Panc1 (cell line): Measurements from ENCODE around the gene CD48. TPM values are rescaled to one million over a fixed set of nuclear protein-coding genes. Genes with fewer than 3 reads are reported as not detected.

Experiments
- ATAC-seq: fragments of 200-7000 bp; cut with Tn5 transposase; 2 replicates; pipeline ENCODE4 v1.9.1; 2020; ENCODE audit warnings: mild to moderate bottlenecking, moderate library complexity
- BruUV-seq: library from RNA; stranded (reverse); fragments of 400-500 nt; replicated peaks from 2 replicates; lab custom pipeline; 2021; lab: Mats Ljungman, UMichigan
- CTCF ChIA-PET: fragments of 300-600 bp; sonication (Branson Sonifier 250); formaldehyde crosslinking; loops from one replicate; lab custom pipeline; 2022; ENCODE audit warnings: antibody characterized with exemption; lab: Charles Lee
- POLR2A ChIA-PET: fragments of 300-600 bp; sonication (Branson Sonifier 250); formaldehyde crosslinking; loops from one replicate; lab custom pipeline; 2022; ENCODE audit warnings: antibody characterized with exemption; lab: Charles Lee
- DNase-seq: peaks from one replicate; pipeline ENCODE4 v3.0.0-alpha.2; 2010; ENCODE audit warnings: low read depth, low spot score
- H3K27ac ChIP-seq: 2 replicates; pipeline ENCODE4 v1.5.1; 2011; ENCODE audit warnings: mild to moderate bottlenecking, low read length, inconsistent platforms
- H3K27me3 ChIP-seq: fragments of 200-500 bp; sonication (Bioruptor generic); 2 replicates; pipeline ENCODE4 v1.6.0; 2014; ENCODE audit warnings: low read length, inconsistent platforms; ENCODE audit not compliant: control insufficient read depth, insufficient read depth
- H3K36me3 ChIP-seq: fragments of 200-500 bp; sonication (Bioruptor generic); 2 replicates; pipeline ENCODE4 v1.5.1; 2014; ENCODE audit warnings: inconsistent platforms, mild to moderate bottlenecking, low read length, moderate library complexity; ENCODE audit not compliant: control insufficient read depth, insufficient read depth
- H3K4me1 ChIP-seq: 2 replicates; pipeline ENCODE4 v1.5.1; 2011; ENCODE audit warnings: inconsistent platforms, mild to moderate bottlenecking, low read length, moderate library complexity; ENCODE audit not compliant: control insufficient read depth, insufficient read depth
- H3K4me3 ChIP-seq, 2 experiments: 2 replicates each; pipeline ENCODE4 v1.5.1; 2011 to 2012; ENCODE audit warnings: low read depth in 2 of 2, low read length in 2 of 2, mild to moderate bottlenecking in 2 of 2, inconsistent platforms in 1 of 2, moderate library complexity in 1 of 2
- H3K9me3 ChIP-seq: fragments of 200-500 bp; sonication (Bioruptor generic); 2 replicates; pipeline ENCODE4 v1.5.1; 2014; ENCODE audit warnings: low read depth, mild to moderate bottlenecking, inconsistent platforms, low read length, moderate library complexity; ENCODE audit not compliant: control insufficient read depth, insufficient read depth
- CTCF ChIP-seq: fragments of 450-650 bp; IDR thresholded peaks from 2 replicates; pipeline ENCODE4 v1.5.1; 2017; ENCODE audit warnings: mild to moderate bottlenecking
- POLR2AphosphoS5 ChIP-seq: IDR thresholded peaks from 2 replicates; pipeline ENCODE4 v1.6.1; 2012; ENCODE audit warnings: mild to moderate bottlenecking, low read depth, low read length, moderate library complexity
- REST ChIP-seq, 2 experiments: IDR thresholded peaks; 2 replicates each; pipeline ENCODE4 v1.6.1; 2011 to 2012; ENCODE audit warnings: low read depth in 2 of 2, control low read depth in 1 of 2, low read length in 1 of 2, mild to moderate bottlenecking in 1 of 2, moderate library complexity in 1 of 2; ENCODE audit not compliant: insufficient read depth in 1 of 2
- SIN3A ChIP-seq: IDR thresholded peaks from 2 replicates; pipeline ENCODE4 v1.6.1; 2012; ENCODE audit warnings: low read depth, mild to moderate bottlenecking, low read length, moderate library complexity, borderline replicate concordance; ENCODE audit not compliant: insufficient read depth
- TCF7L2 ChIP-seq: IDR thresholded peaks from 2 replicates; pipeline ENCODE4 v1.6.1; 2011; ENCODE audit warnings: mild to moderate bottlenecking, low read depth, low read length, inconsistent platforms
- in situ Hi-C: cut with HindIII; loops from 2 replicates; pipeline ENCODE4 v1.10.0; 2016; ENCODE audit warnings: low sequenced_read_pairs, low pct_unique_long_range_greater_than_20kb
- intact Hi-C: fragments of 100-400 bp; cut with micrococcal nuclease; formaldehyde crosslinking; loops from one replicate; pipeline ENCODE4 v1.10.0; 2022; ENCODE audit not compliant: unreplicated experiment
- total RNA-seq: library from RNA; stranded (reverse); gene quantifications from one replicate; pipeline ENCODE4 v1.2.1, GENCODE V29; 2021; ENCODE audit not compliant: unreplicated experiment

The CD48 gene
- total RNA-seq, 1 experiment from 2014 or later, result 0.67 TPM

- H3K4me3 ChIP-seq, result no peak overlapping the region
- DNase-seq (no peak), ATAC-seq (no peak)
- no peak overlapping the region for H3K27ac ChIP-seq
- H3K9me3 ChIP-seq, result no peaks in the 10 kb centered on the region
- no peak for TF ChIP-seq SIN3A
- TF ChIP-seq REST (IDR thresholded peaks at IDR 0.05; ENCODE audit: insufficient read depth in 1 of 2, low read depth in 2 of 2, low read length in 1 of 2), result no peak
- no peak for TF ChIP-seq CTCF
- no peak for TF ChIP-seq POLR2AphosphoS5
- TF ChIP-seq TCF7L2, result no peak
- no peaks in the 10 kb centered on the region for H3K4me1 ChIP-seq
- H3K27me3 ChIP-seq, result no peaks in the 10 kb centered on the region; the same call in 1 of the 2 replicates
- H3K36me3 ChIP-seq, result no peaks in the 10 kb centered on the region
- BruUV-seq, result no TSS peak
- in situ Hi-C loops (no loop called here), intact Hi-C loops (no loop called here)
- CTCF ChIA-PET, result no interaction called here
- POLR2A ChIA-PET, result no interaction called here
Observed at GRCh38 chr1:160759740-160760139, 48.1 kb upstream of the CD48 start.

- TF ChIP-seq REST (IDR thresholded peaks at IDR 0.05; ENCODE audit: insufficient read depth in 1 of 2, low read depth in 2 of 2, low read length in 1 of 2), result no peak
- no peak for TF ChIP-seq TCF7L2
- TF ChIP-seq POLR2AphosphoS5, result no peak
- no peak for TF ChIP-seq CTCF
- no peak for TF ChIP-seq SIN3A
- no peaks in the 10 kb centered on the region; the same call in 1 of the 2 replicates for H3K27me3 ChIP-seq
- no peaks in the 10 kb centered on the region for H3K4me1 ChIP-seq
- CTCF ChIA-PET, result no interaction called here
- H3K27ac ChIP-seq, result no peak overlapping the region
- in situ Hi-C loops (no loop called here), intact Hi-C loops (no loop called here)
- no TSS peak for BruUV-seq
- no peaks in the 10 kb centered on the region for H3K9me3 ChIP-seq
- no peaks in the 10 kb centered on the region for H3K36me3 ChIP-seq
- POLR2A ChIA-PET, result no interaction called here
- ATAC-seq (no peak), DNase-seq (no peak)
- H3K4me3 ChIP-seq, result no peak overlapping the region
Observed at GRCh38 chr1:160758521-160758920, 46.9 kb upstream of the CD48 start.
